Endodermal cell (in vitro differentiated cells): ENCODE data around the gene VPS37C. TPM values are rescaled to one million over a fixed set of nuclear protein-coding genes. Genes with fewer than 3 reads are reported as not detected.
"Not testable (repeated sequence)": the region's sequence is repeated elsewhere in the genome, so short reads cannot be mapped to it uniquely, and the experiment has no call there.

Experiments used
- DNase-seq: peaks from one replicate; pipeline ENCODE4 v3.0.0-alpha.2; 2017
- H3K27ac ChIP-seq: 2 replicates; pipeline ENCODE4 v1.5.1; 2013; ENCODE audit warnings: mild to moderate bottlenecking, low read depth, low read length, moderate library complexity
- H3K27me3 ChIP-seq: 2 replicates; pipeline ENCODE4 v1.6.1; 2013; ENCODE audit warnings: mild to moderate bottlenecking, low read length, moderate library complexity; ENCODE audit not compliant: insufficient read depth, control insufficient read depth, poor library complexity, severe bottlenecking
- H3K36me3 ChIP-seq: 2 replicates; pipeline ENCODE4 v1.7.0; 2013; ENCODE audit warnings: mild to moderate bottlenecking, low read length, moderate library complexity; ENCODE audit not compliant: control insufficient read depth, insufficient read depth
- H3K4me1 ChIP-seq: one replicate; pipeline ENCODE4 v1.7.0; 2013; ENCODE audit warnings: low read length; ENCODE audit not compliant: control insufficient read depth, insufficient read depth
- H3K4me3 ChIP-seq: 2 replicates; pipeline ENCODE4 v1.5.1; 2013; ENCODE audit warnings: mild to moderate bottlenecking, low read length, moderate library complexity
- H3K9ac ChIP-seq: 2 replicates; pipeline ENCODE4 v1.6.1; 2013; ENCODE audit warnings: mild to moderate bottlenecking, low read length, moderate library complexity; ENCODE audit not compliant: poor library complexity, severe bottlenecking; ENCODE audit errors: extremely low read depth
- H3K9me3 ChIP-seq: 2 replicates; pipeline ENCODE4 v1.6.1; 2013; ENCODE audit warnings: mild to moderate bottlenecking, low read length, moderate library complexity; ENCODE audit not compliant: control insufficient read depth
- H3K27ac Mint-ChIP-seq: 2 replicates; pipeline ENCODE4 v1.8.0; 2020; ENCODE audit warnings: mixed read lengths
- H3K27me3 Mint-ChIP-seq: 2 replicates; pipeline ENCODE4 v1.8.0; 2021; ENCODE audit warnings: mild to moderate bottlenecking, mixed read lengths; ENCODE audit not compliant: insufficient read depth
- H3K36me3 Mint-ChIP-seq: 2 replicates; pipeline ENCODE4 v1.8.0; 2020; ENCODE audit warnings: low read depth, mixed read lengths
- H3K4me1 Mint-ChIP-seq: 2 replicates; pipeline ENCODE4 v1.8.0; 2020; ENCODE audit warnings: mixed read lengths
- H3K4me3 Mint-ChIP-seq: 2 replicates; pipeline ENCODE4 v1.8.0; 2020; ENCODE audit warnings: mild to moderate bottlenecking, moderate library complexity, mixed read lengths
- H3K9me3 Mint-ChIP-seq: 2 replicates; pipeline ENCODE4 v1.8.0; 2020; ENCODE audit warnings: mild to moderate bottlenecking, mixed read lengths
- CTCF ChIP-seq: fragments of 200-600 bp; sonication (generic); conservative IDR thresholded peaks from 2 replicates; pipeline ENCODE4 v1.5.0; 2021; ENCODE audit warnings: antibody characterized with exemption, mild to moderate bottlenecking
- WGBS, 2 experiments: methylation state at CpG; one replicate each; pipeline versions ENCODE4 v1.1.5 to v1.1.7; 2013; ENCODE audit warnings: missing lambda C conversion rate in 2 of 2, mixed read lengths in 1 of 2; ENCODE audit not compliant: insufficient coverage in 1 of 2, insufficient read length in 1 of 2; 5-methylcytosine and 5-hydroxymethylcytosine counted together
- long read RNA-seq, 4 experiments: library from polyadenylated mRNA in 2 of 4; library from RNA in 1 of 4; library from capped mRNA in 1 of 4; stranded (forward) in 3 of 4; unstranded in 1 of 4; transcript quantifications; one replicate each; pipeline ENCODE4 v2.0.0, GENCODE V29; 2020 to 2021; ENCODE audit warnings: inconsistent platforms in 1 of 4
- polyA plus RNA-seq, 2 experiments: library from polyadenylated mRNA; stranded (reverse); fragments of 50-300 nt; gene quantifications; one replicate each; pipeline ENCODE4 v1.2.3, GENCODE V29; 2013
- total RNA-seq, 2 donors: library from RNA; stranded (reverse); fragmentation: NEBNext Ultra II Directional in 1 of 2; extraction: Animal tissue kit (Norgen Biotek cat#: 25700) in 1 of 2; gene quantifications; 2 replicates in 1 of 2; 3 replicates in 1 of 2; pipeline ENCODE4 v1.2.1, GENCODE V29; 2021

Gene VPS37C
- total RNA-seq, result 10 to 100 TPM; 23.9 to 26.7 TPM
- 23.6 TPM for polyA plus RNA-seq (2013, experiment 1 of 2)
- 20.3 TPM for polyA plus RNA-seq (2013, experiment 2 of 2)
- long read RNA-seq, experiment 1, partial matches to known transcripts, result 1 of 5 reads
- long read RNA-seq, experiment 1, other reads (novel, unspliced or antisense), result 1 of 5 reads
- long read RNA-seq, experiment 2, transcript VPS37C-201 (5 exons, 2,865 nt), result major isoform, 50 of 62 reads
- long read RNA-seq, experiment 2, partial matches to known transcripts, result 6 of 62 reads
- long read RNA-seq, experiment 2, other reads (novel, unspliced or antisense), result 4 of 62 reads
- long read RNA-seq, experiment 3, partial matches to known transcripts, result 1 of 6 reads
- long read RNA-seq, experiment 3, other reads (novel, unspliced or antisense), result 1 of 6 reads
- long read RNA-seq, experiment 4, partial matches to known transcripts, result 0 of 5 reads
- long read RNA-seq, experiment 4, other reads (novel, unspliced or antisense), result 3 of 5 reads

DNA sequence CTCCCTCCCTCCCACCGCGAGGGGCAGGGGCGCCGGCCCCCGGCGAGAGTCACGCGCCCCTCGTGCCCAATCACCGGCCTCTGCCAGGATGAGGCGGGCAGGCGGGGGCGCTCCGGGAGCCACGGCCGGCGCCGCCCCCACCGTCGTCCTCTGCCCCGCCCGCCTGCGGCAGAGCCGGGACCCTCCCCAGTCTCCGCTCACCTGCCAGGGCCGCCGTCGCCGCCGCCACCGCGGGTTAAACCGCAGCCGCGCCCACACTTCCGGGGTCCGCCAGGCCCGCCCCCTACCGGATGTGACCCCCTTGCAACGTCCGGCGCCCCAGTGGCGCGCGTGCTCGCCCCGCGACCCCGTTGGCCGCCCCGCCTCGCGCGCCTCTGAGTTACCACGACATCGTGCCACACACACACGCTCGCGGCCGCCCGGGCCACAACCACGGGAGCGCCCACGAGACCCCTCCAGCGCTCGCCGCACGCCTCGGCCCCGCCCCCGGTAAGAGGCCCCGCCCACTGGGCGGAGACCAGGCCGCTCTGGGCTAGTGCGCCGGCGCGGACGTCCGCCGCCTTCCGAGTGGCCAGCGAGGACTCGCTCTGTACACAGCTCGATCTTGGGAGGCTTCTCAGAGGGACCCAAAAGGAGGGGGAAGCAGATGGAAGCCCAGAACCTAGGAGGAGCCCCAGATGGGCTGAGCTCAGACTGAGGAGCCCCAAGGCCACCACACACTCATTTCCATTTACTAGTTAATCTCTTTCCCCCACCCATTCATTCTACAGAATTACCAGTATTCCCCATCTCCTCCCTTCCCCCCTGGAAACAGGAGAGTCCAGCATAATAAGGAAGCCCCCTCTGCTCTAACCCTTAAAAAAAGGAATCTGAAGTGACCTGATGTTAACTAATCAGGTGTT is at the start of gene VPS37C:
Gene VPS37C, minus strand, starts transcription at position 237 of the 902 bp plus-strand sequence. CDS start 22,597 bp downstream, outside the sequence.
- H3K27ac ChIP-seq, result peak within 1 kb of the TSS; percentile 83
- DNase-seq, result peak; percentile 96
- peak within 1 kb of the TSS; percentile 91 for H3K27ac Mint-ChIP-seq
- peaks cover 8% of the 10 kb centered on the region for H3K36me3 Mint-ChIP-seq
- peaks cover 52% of the 10 kb centered on the region for H3K4me1 Mint-ChIP-seq
- H3K4me3 ChIP-seq, result peak within 1 kb of the TSS; percentile 91
- peak within 1 kb of the TSS; percentile 72 for H3K4me3 Mint-ChIP-seq
- peaks cover 2% of the 10 kb centered on the region for H3K4me1 ChIP-seq
- H3K9me3 ChIP-seq, result peaks cover 3% of the 10 kb centered on the region
- peak within 1 kb of the TSS; percentile 54 for H3K9ac ChIP-seq
- peak; percentile 45 for TF ChIP-seq CTCF
- no peaks in the 10 kb centered on the region for H3K27me3 Mint-ChIP-seq
- WGBS, 2 experiments, result 0% methylated on average over 5 to 85 of the region's 85 CpGs
- no peaks in the 10 kb centered on the region for H3K27me3 ChIP-seq
- peaks cover 6% of the 10 kb centered on the region for H3K36me3 ChIP-seq
- H3K9me3 Mint-ChIP-seq, result no peaks in the 10 kb centered on the region

- not testable (repeated sequence) for H3K27ac ChIP-seq, H3K36me3 ChIP-seq, H3K9me3 Mint-ChIP-seq, DNase-seq, H3K4me1 ChIP-seq, H3K27me3 ChIP-seq, H3K36me3 Mint-ChIP-seq, H3K9ac ChIP-seq, H3K27me3 Mint-ChIP-seq, H3K4me3 ChIP-seq, H3K4me3 Mint-ChIP-seq, H3K4me1 Mint-ChIP-seq, H3K9me3 ChIP-seq, H3K27ac Mint-ChIP-seq
- WGBS, 2 experiments, result no CpG with 5 or more reads among the region's 6 CpGs
These were observed 49.4 kb upstream of the VPS37C start for GRCh38 chr11:61210629-61211028.

DNA sequence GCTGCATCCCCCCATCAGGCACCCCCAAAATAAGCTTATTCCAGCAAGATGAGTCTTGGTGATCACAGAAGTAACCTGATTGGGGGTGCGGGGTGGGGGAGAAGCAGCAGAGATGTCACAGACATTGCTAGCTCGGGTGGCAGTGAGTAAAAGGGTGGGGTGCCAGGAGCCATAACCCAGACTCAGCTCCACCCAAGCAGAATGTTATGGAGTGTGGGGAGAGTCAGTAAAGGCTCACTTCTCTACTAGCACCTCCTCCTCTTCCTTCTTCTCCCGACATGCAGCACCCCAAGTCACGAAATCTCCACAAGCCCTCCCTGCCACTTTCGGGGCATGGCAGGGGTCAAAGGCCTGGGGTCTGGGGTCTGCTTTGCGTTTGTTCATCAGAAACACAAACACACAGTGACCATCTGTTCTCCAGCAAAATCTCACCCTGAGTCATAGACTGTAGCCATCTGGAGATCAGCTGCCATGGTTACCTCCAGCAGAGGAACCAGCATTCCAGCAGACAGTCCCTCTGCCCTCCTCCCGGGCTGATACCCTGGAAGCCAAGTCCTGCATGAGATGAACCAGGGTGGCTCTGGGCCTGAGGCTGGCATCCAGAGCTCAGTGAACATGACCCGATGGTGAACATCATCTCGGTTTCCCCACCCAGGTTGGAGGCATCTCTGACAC is 46.5 kb upstream of the VPS37C start:
- H3K27me3 ChIP-seq, result peaks cover 15% of the 10 kb centered on the region
- H3K9me3 Mint-ChIP-seq, H3K9ac ChIP-seq, H3K4me1 ChIP-seq, DNase-seq, H3K4me3 ChIP-seq, H3K4me1 Mint-ChIP-seq, H3K9me3 ChIP-seq, H3K36me3 Mint-ChIP-seq, H3K27ac ChIP-seq, H3K36me3 ChIP-seq, H3K4me3 Mint-ChIP-seq, H3K27ac Mint-ChIP-seq: not testable (repeated sequence)
- H3K27me3 Mint-ChIP-seq, result peaks cover 17% of the 10 kb centered on the region
- no CpG with 5 or more reads among the region's 9 CpGs for WGBS, 2 experiments

- WGBS, 2 experiments, result 73 to 85% methylated on average over 11 to 14 of the region's 14 CpGs
- not testable (repeated sequence) for DNase-seq, H3K9me3 ChIP-seq, H3K4me3 ChIP-seq, H3K36me3 ChIP-seq, H3K4me1 ChIP-seq, H3K27ac ChIP-seq, H3K9me3 Mint-ChIP-seq, H3K36me3 Mint-ChIP-seq, H3K9ac ChIP-seq, H3K4me1 Mint-ChIP-seq, H3K4me3 Mint-ChIP-seq, H3K27ac Mint-ChIP-seq
- H3K27me3 Mint-ChIP-seq, result peaks cover 32% of the 10 kb centered on the region
- peaks cover 34% of the 10 kb centered on the region for H3K27me3 ChIP-seq
These were observed 43.4 kb upstream of the VPS37C start for GRCh38 chr11:61204502-61205059.

GRCh38 chr11:61203873-61204272 is 42.6 kb upstream of the VPS37C start:
- not testable (repeated sequence) for H3K9me3 ChIP-seq, H3K36me3 Mint-ChIP-seq, H3K27ac ChIP-seq, H3K27ac Mint-ChIP-seq, H3K9ac ChIP-seq, H3K4me3 Mint-ChIP-seq, H3K4me1 Mint-ChIP-seq, H3K9me3 Mint-ChIP-seq, DNase-seq, H3K4me1 ChIP-seq, H3K4me3 ChIP-seq, H3K36me3 ChIP-seq
- H3K27me3 Mint-ChIP-seq, result peaks cover 39% of the 10 kb centered on the region
- H3K27me3 ChIP-seq, result peaks cover 34% of the 10 kb centered on the region
- no CpG with 5 or more reads among the region's 5 CpGs for WGBS, 2 experiments
